ENCODE data around the gene SIGLEC5.

GRCh38 chr19:51637362-51637978, 7.3 kb upstream of the SIGLEC5 start:
- peak in 1 of 7 experiments; percentile 28 for TF ChIP-seq CTCF (IDR thresholded peaks at IDR 0.05)
- no peak for TF ChIP-seq POLR2AphosphoS5 (IDR thresholded peaks at IDR 0.05)
- TF ChIP-seq POLR2A (IDR thresholded peaks at IDR 0.05) = no peak
- no peak for TF ChIP-seq EP300 (IDR thresholded peaks at IDR 0.05)
